Neural progenitor cell (in vitro differentiated cells): ENCODE measurements around the gene STXBP3. TPM values are rescaled to one million over a fixed set of nuclear protein-coding genes. Genes with fewer than 3 reads are reported as not detected.
"Not testable (repeated sequence)": the region's sequence is repeated elsewhere in the genome, so short reads cannot be mapped to it uniquely, and the experiment has no call there.

ENCODE experiments used
- DNase-seq: peaks from one replicate; pipeline ENCODE4 v3.0.0-alpha.2; 2016; ENCODE audit warnings: low spot score
- H2AFZ ChIP-seq: fragments of 200-600 bp; sonication (generic); replicated peaks from 2 replicates; pipeline ENCODE4 v1.6.1; 2016; ENCODE audit warnings: antibody characterized with exemption
- H3F3A ChIP-seq: fragments of 200-600 bp; sonication (generic); 2 replicates; pipeline ENCODE4 v1.6.1; 2016; ENCODE audit warnings: antibody characterized with exemption, low read depth
- H3K27ac ChIP-seq: fragments of 200-600 bp; sonication (generic); 2 replicates; pipeline ENCODE4 v1.5.1; 2016; ENCODE audit warnings: mild to moderate bottlenecking
- H3K27me3 ChIP-seq: fragments of 200-600 bp; sonication (generic); 2 replicates; pipeline ENCODE4 v1.6.1; 2016; ENCODE audit warnings: mild to moderate bottlenecking, moderate library complexity
- H3K36me3 ChIP-seq: fragments of 200-600 bp; sonication (generic); 2 replicates; pipeline ENCODE4 v1.5.1; 2016
- H3K4me1 ChIP-seq: fragments of 200-600 bp; sonication (generic); 2 replicates; pipeline ENCODE4 v1.6.1; 2016; ENCODE audit warnings: mixed run types
- H3K4me2 ChIP-seq: fragments of 200-600 bp; sonication (generic); 2 replicates; pipeline ENCODE4 v1.6.1; 2016
- H3K4me3 ChIP-seq: fragments of 200-600 bp; sonication (generic); 2 replicates; pipeline ENCODE4 v1.5.1; 2016
- H3K79me2 ChIP-seq: fragments of 200-600 bp; sonication (generic); 2 replicates; pipeline ENCODE4 v1.6.1; 2016; ENCODE audit warnings: low read depth
- H3K9ac ChIP-seq: fragments of 200-600 bp; sonication (generic); 2 replicates; pipeline ENCODE4 v1.6.1; 2016
- H3K9me3 ChIP-seq: fragments of 200-600 bp; sonication (generic); 2 replicates; pipeline ENCODE4 v1.5.1; 2016; ENCODE audit warnings: low read depth
- H4K20me1 ChIP-seq: fragments of 200-600 bp; sonication (generic); 2 replicates; pipeline ENCODE4 v1.6.1; 2016; ENCODE audit warnings: low read depth
- H3K27ac Mint-ChIP-seq: 3 replicates; pipeline ENCODE4 v1.8.0; 2021; ENCODE audit warnings: mixed read lengths
- H3K27me3 Mint-ChIP-seq: 2 replicates; pipeline ENCODE4 v1.8.0; 2022; ENCODE audit warnings: low read depth, mild to moderate bottlenecking, inconsistent platforms, moderate library complexity, mixed read lengths; ENCODE audit not compliant: insufficient read depth
- H3K36me3 Mint-ChIP-seq: 3 replicates; pipeline ENCODE4 v1.8.0; 2021; ENCODE audit warnings: mixed read lengths
- H3K4me1 Mint-ChIP-seq: 3 replicates; pipeline ENCODE4 v1.8.0; 2021; ENCODE audit warnings: mixed read lengths
- H3K4me3 Mint-ChIP-seq: 3 replicates; pipeline ENCODE4 v1.8.0; 2021; ENCODE audit warnings: mild to moderate bottlenecking, moderate library complexity, mixed read lengths
- H3K9me3 Mint-ChIP-seq: 3 replicates; pipeline ENCODE4 v1.8.0; 2020; ENCODE audit warnings: mixed read lengths
- EZH2 ChIP-seq: fragments of 200-600 bp; sonication (generic); IDR thresholded peaks from 2 replicates; pipeline ENCODE4 v1.6.1; 2017; ENCODE audit warnings: antibody characterized with exemption, mild to moderate bottlenecking, moderate library complexity
- EZH2phosphoT487 ChIP-seq: fragments of 200-600 bp; sonication (generic); IDR thresholded peaks from 2 replicates; pipeline ENCODE4 v1.6.1; 2017; ENCODE audit warnings: antibody characterized with exemption
- total RNA-seq: library from RNA; depleted of rRNA; stranded (reverse); fragments of >200 nt; gene quantifications from 2 replicates; pipeline ENCODE4 v1.2.3, GENCODE V29; 2015; ENCODE audit warnings: low replicate concordance
- TF ChIP-seq, protein P1 (sequence below): fragments of 200-600 bp; sonication (generic); IDR thresholded peaks from 2 replicates; pipeline ENCODE4 v1.5.1; 2017; ENCODE audit warnings: antibody characterized with exemption, mild to moderate bottlenecking

The STXBP3 gene
- total RNA-seq, 1 donor from 2014 or later: 89.8 TPM

DNA sequence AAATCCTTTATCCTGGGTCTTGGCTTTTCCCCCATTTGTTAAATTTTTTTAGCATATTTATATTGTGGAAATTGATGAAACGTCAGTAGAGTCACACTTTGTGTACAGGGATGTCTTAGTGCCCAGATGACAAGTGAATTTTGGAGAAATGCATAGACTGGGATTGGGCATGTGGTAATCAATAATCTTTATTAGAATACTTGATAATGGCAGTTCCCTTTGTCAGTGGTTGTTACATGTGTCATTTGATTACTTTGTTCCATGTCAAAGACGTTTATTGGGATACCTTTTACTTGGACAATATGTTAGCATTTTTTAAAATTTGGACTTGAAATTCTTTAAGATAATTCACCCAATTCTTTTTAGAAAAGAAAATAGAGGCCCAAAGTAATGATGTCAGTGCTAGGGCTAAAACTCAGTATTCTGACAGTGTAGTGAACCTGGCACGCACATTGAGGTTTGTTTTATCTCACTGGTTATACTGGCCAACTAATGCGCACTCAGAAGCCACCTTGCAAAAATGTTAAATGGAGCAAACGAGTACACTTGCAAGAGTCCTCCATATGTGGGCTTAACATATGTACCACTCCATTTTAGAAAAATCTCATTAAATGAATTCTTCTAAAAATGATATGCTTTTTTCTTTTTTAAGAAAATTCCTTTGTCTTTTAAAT, 45.2 kb upstream of the STXBP3 start:
- H2AFZ ChIP-seq: no peak overlapping the region
- Mint-ChIP-seq H3K9me3 (no peaks in the 10 kb centered on the region), H3K27ac (no peak overlapping the region), H3K27me3 (peaks cover 2% of the 10 kb centered on the region), H3K36me3 (peaks cover 22% of the 10 kb centered on the region), H3K4me3 (no peak overlapping the region), H3K4me1 (no peaks in the 10 kb centered on the region)
- H3K4me3 ChIP-seq: no peak overlapping the region
- H4K20me1 ChIP-seq: peaks cover under 1% of the 10 kb centered on the region
- no peak overlapping the region for H3K9ac ChIP-seq
- H3K36me3 ChIP-seq: peaks cover 41% of the 10 kb centered on the region
- no peak overlapping the region for H3K27ac ChIP-seq
- peaks cover 58% of the 10 kb centered on the region for H3F3A ChIP-seq
- no peak for DNase-seq
- H3K9me3 ChIP-seq: no peaks in the 10 kb centered on the region
- TF ChIP-seq, protein P1, sequence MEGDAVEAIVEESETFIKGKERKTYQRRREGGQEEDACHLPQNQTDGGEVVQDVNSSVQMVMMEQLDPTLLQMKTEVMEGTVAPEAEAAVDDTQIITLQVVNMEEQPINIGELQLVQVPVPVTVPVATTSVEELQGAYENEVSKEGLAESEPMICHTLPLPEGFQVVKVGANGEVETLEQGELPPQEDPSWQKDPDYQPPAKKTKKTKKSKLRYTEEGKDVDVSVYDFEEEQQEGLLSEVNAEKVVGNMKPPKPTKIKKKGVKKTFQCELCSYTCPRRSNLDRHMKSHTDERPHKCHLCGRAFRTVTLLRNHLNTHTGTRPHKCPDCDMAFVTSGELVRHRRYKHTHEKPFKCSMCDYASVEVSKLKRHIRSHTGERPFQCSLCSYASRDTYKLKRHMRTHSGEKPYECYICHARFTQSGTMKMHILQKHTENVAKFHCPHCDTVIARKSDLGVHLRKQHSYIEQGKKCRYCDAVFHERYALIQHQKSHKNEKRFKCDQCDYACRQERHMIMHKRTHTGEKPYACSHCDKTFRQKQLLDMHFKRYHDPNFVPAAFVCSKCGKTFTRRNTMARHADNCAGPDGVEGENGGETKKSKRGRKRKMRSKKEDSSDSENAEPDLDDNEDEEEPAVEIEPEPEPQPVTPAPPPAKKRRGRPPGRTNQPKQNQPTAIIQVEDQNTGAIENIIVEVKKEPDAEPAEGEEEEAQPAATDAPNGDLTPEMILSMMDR: no peak
- TF ChIP-seq EZH2phosphoT487 (no peak), EZH2 (no peak)
- H3K79me2 ChIP-seq: peaks cover 15% of the 10 kb centered on the region
- no peaks in the 10 kb centered on the region for H3K27me3 ChIP-seq
- H3K4me2 ChIP-seq: no peak overlapping the region
- H3K4me1 ChIP-seq: no peaks in the 10 kb centered on the region

DNA sequence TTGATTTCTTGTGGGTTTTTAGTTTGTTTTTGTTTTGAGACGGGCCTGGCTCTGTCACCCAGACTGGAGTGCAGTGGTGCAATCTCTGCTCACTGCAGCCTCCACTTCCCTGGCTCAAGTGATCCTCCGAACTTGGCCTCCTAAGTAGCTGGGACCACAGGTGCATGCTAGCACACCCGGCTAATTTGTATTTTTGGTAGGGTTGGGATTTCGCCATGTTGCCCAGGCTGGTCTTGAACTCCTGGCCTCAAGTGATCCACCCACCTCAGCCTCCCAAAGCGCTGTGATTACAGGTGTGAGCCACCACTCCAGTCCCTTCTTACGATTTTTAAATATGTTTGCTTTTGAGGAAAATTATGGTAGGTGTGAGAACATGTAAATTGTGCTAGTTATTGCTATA, 44.4 kb upstream of the STXBP3 start:
- not testable (repeated sequence) for H3K4me3 ChIP-seq, H3K27ac Mint-ChIP-seq, H3K4me2 ChIP-seq, H3K27ac ChIP-seq, DNase-seq, H3K9ac ChIP-seq, H3K27me3 ChIP-seq, H3K4me3 Mint-ChIP-seq, H3K4me1 ChIP-seq, H3K79me2 ChIP-seq, H4K20me1 ChIP-seq, H2AFZ ChIP-seq, H3K27me3 Mint-ChIP-seq, H3K9me3 Mint-ChIP-seq, H3K4me1 Mint-ChIP-seq, H3K9me3 ChIP-seq
- peaks cover 20% of the 10 kb centered on the region for H3K36me3 Mint-ChIP-seq
- peaks cover 57% of the 10 kb centered on the region for H3F3A ChIP-seq
- peaks cover 33% of the 10 kb centered on the region for H3K36me3 ChIP-seq

DNA sequence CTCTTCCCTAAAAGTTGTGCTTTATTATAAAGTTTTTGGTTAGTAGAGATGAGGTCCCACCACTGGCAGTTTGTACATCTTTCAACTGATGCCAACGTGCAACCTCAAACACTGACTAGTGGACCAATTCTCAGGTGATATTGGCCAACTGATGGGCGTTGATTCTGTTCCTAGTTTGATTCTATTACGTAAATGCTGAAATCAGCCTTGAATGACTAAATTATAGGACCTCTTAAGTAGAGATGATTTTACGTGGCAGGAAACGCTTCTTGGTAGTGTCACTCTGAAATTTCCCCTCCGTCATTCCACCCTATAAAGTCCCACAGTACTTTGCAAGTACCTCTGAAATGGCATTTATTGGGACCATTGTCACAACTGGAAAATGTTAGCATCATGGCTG, 42.5 kb upstream of the STXBP3 start:
- Histone ChIP-seq H3K36me3 (peaks cover 14% of the 10 kb centered on the region), H3K9me3 (no peaks in the 10 kb centered on the region), H3K9ac (no peak overlapping the region), H3K4me1 (no peaks in the 10 kb centered on the region), H2AFZ (no peak overlapping the region), H3K4me2 (no peak overlapping the region), H3K4me3 (no peak overlapping the region), H4K20me1 (no peaks in the 10 kb centered on the region), H3K79me2 (no peaks in the 10 kb centered on the region), H3K27ac (no peak overlapping the region), H3K27me3 (no peaks in the 10 kb centered on the region), H3F3A (peaks cover 38% of the 10 kb centered on the region)
- Mint-ChIP-seq H3K36me3 (peaks cover 12% of the 10 kb centered on the region), H3K4me1 (no peaks in the 10 kb centered on the region), H3K27me3 (peaks cover 2% of the 10 kb centered on the region), H3K27ac (no peak overlapping the region), H3K9me3 (no peaks in the 10 kb centered on the region), H3K4me3 (no peak overlapping the region)
- DNase-seq: no peak
- TF ChIP-seq EZH2: no peak
- TF ChIP-seq EZH2phosphoT487: no peak
- TF ChIP-seq, protein P1: no peak

DNA sequence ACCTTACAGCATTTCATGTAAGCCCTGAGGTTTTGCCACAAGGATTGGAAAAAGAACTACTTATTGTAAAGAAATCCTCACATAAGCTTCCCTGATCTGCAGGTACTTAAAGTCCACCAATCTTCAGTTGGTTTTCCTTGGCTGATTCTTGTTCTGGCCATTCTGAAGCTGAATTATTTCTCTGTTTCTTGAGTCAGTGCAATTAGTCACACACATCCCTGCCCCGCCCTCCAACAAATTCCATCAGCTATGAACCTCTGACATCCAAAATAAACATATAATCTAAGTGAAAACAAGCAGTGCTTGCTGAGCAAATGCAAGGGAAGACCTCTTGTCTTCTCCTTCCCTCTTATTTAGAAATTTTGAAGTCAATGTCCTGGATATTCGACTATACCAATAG, 42.0 kb upstream of the STXBP3 start:
- H4K20me1 ChIP-seq: no peaks in the 10 kb centered on the region

More for the DNA sequence above, 42.0 kb upstream of the STXBP3 start:
- Mint-ChIP-seq H3K4me3 (no peak overlapping the region), H3K27ac (no peak overlapping the region), H3K36me3 (peaks cover 6% of the 10 kb centered on the region), H3K9me3 (no peaks in the 10 kb centered on the region), H3K4me1 (no peaks in the 10 kb centered on the region), H3K27me3 (peaks cover 2% of the 10 kb centered on the region)
- H3K36me3 ChIP-seq: peaks cover 12% of the 10 kb centered on the region
- no peaks in the 10 kb centered on the region for H3K27me3 ChIP-seq
- DNase-seq: no peak
- no peak overlapping the region for H3K9ac ChIP-seq
- no peaks in the 10 kb centered on the region for H3K79me2 ChIP-seq
- H2AFZ ChIP-seq: no peak overlapping the region
- H3K9me3 ChIP-seq: no peaks in the 10 kb centered on the region
- no peaks in the 10 kb centered on the region for H3K4me1 ChIP-seq
- no peak overlapping the region for H3K4me2 ChIP-seq
- H3K27ac ChIP-seq: no peak overlapping the region
- peaks cover 33% of the 10 kb centered on the region for H3F3A ChIP-seq
- no peak overlapping the region for H3K4me3 ChIP-seq
- TF ChIP-seq, protein P1: no peak
- no peak for TF ChIP-seq EZH2phosphoT487
- TF ChIP-seq EZH2: no peak
